ENCODE measurements around the gene CSPG4.
"Not testable (repeated sequence)": the region's sequence is repeated elsewhere in the genome, so short reads cannot be mapped to it uniquely, and the experiment has no call there.

Gene CSPG4

GRCh38 chr15:75703440-75704262 is 9.0 kb downstream of the CSPG4 start:
- H3K4me3 ChIP-seq (ENCODE audit: low read length in 2 of 2); H3K4me1 ChIP-seq (ENCODE audit: control insufficient read depth in 2 of 2, insufficient read depth in 2 of 2, low read length in 2 of 2); H3K27me3 ChIP-seq (ENCODE audit: control insufficient read depth in 2 of 2, insufficient read depth in 2 of 2, low read length in 2 of 2); H3K36me3 ChIP-seq (ENCODE audit: control insufficient read depth in 2 of 2, insufficient read depth in 2 of 2, low read length in 2 of 2); H3K9me3 ChIP-seq (ENCODE audit: control insufficient read depth in 2 of 2, low read length in 2 of 2); H3K9ac ChIP-seq (ENCODE audit: low read depth in 1 of 2, low read length in 2 of 2): not testable (repeated sequence)
- peak overlapping the region; percentile 13 to 16 for H3K27ac ChIP-seq (ENCODE audit: low read depth in 2 of 2, low read length in 2 of 2)

- no peak overlapping the region for H3K9ac ChIP-seq (ENCODE audit: low read depth in 1 of 2, low read length in 2 of 2)
- H3K4me1 ChIP-seq (ENCODE audit: control insufficient read depth in 2 of 2, insufficient read depth in 2 of 2, low read length in 2 of 2): peaks cover 6 to 9% of the 10 kb centered on the region in 2 donors
- H3K27ac ChIP-seq (ENCODE audit: low read depth in 2 of 2, low read length in 2 of 2): peak overlapping the region in 1 of 2 donors; percentile 16
- no peak overlapping the region for H3K4me3 ChIP-seq (ENCODE audit: low read length in 2 of 2)
- no peaks in the 10 kb centered on the region for H3K27me3 ChIP-seq (ENCODE audit: control insufficient read depth in 2 of 2, insufficient read depth in 2 of 2, low read length in 2 of 2)
- no peaks in the 10 kb centered on the region for H3K36me3 ChIP-seq (ENCODE audit: control insufficient read depth in 2 of 2, insufficient read depth in 2 of 2, low read length in 2 of 2)
- no peaks in the 10 kb centered on the region for H3K9me3 ChIP-seq (ENCODE audit: control insufficient read depth in 2 of 2, low read length in 2 of 2)
Measured at GRCh38 chr15:75702436-75702835, 10.2 kb downstream of the CSPG4 start.

- H3K4me1 ChIP-seq (ENCODE audit: control insufficient read depth in 2 of 2, insufficient read depth in 2 of 2, low read length in 2 of 2); H3K27me3 ChIP-seq (ENCODE audit: control insufficient read depth in 2 of 2, insufficient read depth in 2 of 2, low read length in 2 of 2); H3K36me3 ChIP-seq (ENCODE audit: control insufficient read depth in 2 of 2, insufficient read depth in 2 of 2, low read length in 2 of 2); H3K9ac ChIP-seq (ENCODE audit: low read depth in 1 of 2, low read length in 2 of 2); H3K4me3 ChIP-seq (ENCODE audit: low read length in 2 of 2); H3K9me3 ChIP-seq (ENCODE audit: control insufficient read depth in 2 of 2, low read length in 2 of 2): not testable (repeated sequence)
- peak overlapping the region; percentile 42 to 56 for H3K27ac ChIP-seq (ENCODE audit: low read depth in 2 of 2, low read length in 2 of 2)
Measured at GRCh38 chr15:75701071-75702003, 11.3 kb downstream of the CSPG4 start.

- peak overlapping the region; percentile 47 to 56 for H3K27ac ChIP-seq (ENCODE audit: low read depth in 2 of 2, low read length in 2 of 2)
- H3K36me3 ChIP-seq (ENCODE audit: control insufficient read depth in 2 of 2, insufficient read depth in 2 of 2, low read length in 2 of 2); H3K9me3 ChIP-seq (ENCODE audit: control insufficient read depth in 2 of 2, low read length in 2 of 2); H3K9ac ChIP-seq (ENCODE audit: low read depth in 1 of 2, low read length in 2 of 2); H3K4me3 ChIP-seq (ENCODE audit: low read length in 2 of 2); H3K4me1 ChIP-seq (ENCODE audit: control insufficient read depth in 2 of 2, insufficient read depth in 2 of 2, low read length in 2 of 2); H3K27me3 ChIP-seq (ENCODE audit: control insufficient read depth in 2 of 2, insufficient read depth in 2 of 2, low read length in 2 of 2): not testable (repeated sequence)
Measured at GRCh38 chr15:75699961-75700874, 12.4 kb downstream of the CSPG4 start.

GRCh38 chr15:75699517-75699916 is 13.1 kb downstream of the CSPG4 start:
- H3K27ac ChIP-seq (ENCODE audit: low read depth in 2 of 2, low read length in 2 of 2): peak overlapping the region in 1 of 2 donors; percentile 47

GRCh38 chr15:75697974-75698747 is 14.5 kb downstream of the CSPG4 start:
- not testable (repeated sequence) for H3K4me3 ChIP-seq (ENCODE audit: low read length in 2 of 2); H3K36me3 ChIP-seq (ENCODE audit: control insufficient read depth in 2 of 2, insufficient read depth in 2 of 2, low read length in 2 of 2); H3K27me3 ChIP-seq (ENCODE audit: control insufficient read depth in 2 of 2, insufficient read depth in 2 of 2, low read length in 2 of 2); H3K9ac ChIP-seq (ENCODE audit: low read depth in 1 of 2, low read length in 2 of 2); H3K9me3 ChIP-seq (ENCODE audit: control insufficient read depth in 2 of 2, low read length in 2 of 2)
- Histone ChIP-seq H3K27ac (ENCODE audit: low read depth in 2 of 2, low read length in 2 of 2) (peak overlapping the region; percentile 22 to 68), H3K4me1 (ENCODE audit: control insufficient read depth in 2 of 2, insufficient read depth in 2 of 2, low read length in 2 of 2) (peaks cover 14 to 19% of the 10 kb centered on the region in 2 donors)

More at GRCh38 chr15:75699517-75699916, 13.1 kb downstream of the CSPG4 start:
- H3K27me3 ChIP-seq (ENCODE audit: control insufficient read depth in 2 of 2, insufficient read depth in 2 of 2, low read length in 2 of 2); H3K4me3 ChIP-seq (ENCODE audit: low read length in 2 of 2); H3K4me1 ChIP-seq (ENCODE audit: control insufficient read depth in 2 of 2, insufficient read depth in 2 of 2, low read length in 2 of 2); H3K36me3 ChIP-seq (ENCODE audit: control insufficient read depth in 2 of 2, insufficient read depth in 2 of 2, low read length in 2 of 2); H3K9me3 ChIP-seq (ENCODE audit: control insufficient read depth in 2 of 2, low read length in 2 of 2); H3K9ac ChIP-seq (ENCODE audit: low read depth in 1 of 2, low read length in 2 of 2): not testable (repeated sequence)

GRCh38 chr15:75697523-75697922 is 15.1 kb downstream of the CSPG4 start:
- no peaks in the 10 kb centered on the region for H3K27me3 ChIP-seq (ENCODE audit: control insufficient read depth in 2 of 2, insufficient read depth in 2 of 2, low read length in 2 of 2)
- no peaks in the 10 kb centered on the region for H3K9me3 ChIP-seq (ENCODE audit: control insufficient read depth in 2 of 2, low read length in 2 of 2)
- H3K9ac ChIP-seq (ENCODE audit: low read depth in 1 of 2, low read length in 2 of 2): no peak overlapping the region
- no peaks in the 10 kb centered on the region for H3K36me3 ChIP-seq (ENCODE audit: control insufficient read depth in 2 of 2, insufficient read depth in 2 of 2, low read length in 2 of 2)
- peaks cover 14 to 19% of the 10 kb centered on the region in 2 donors for H3K4me1 ChIP-seq (ENCODE audit: control insufficient read depth in 2 of 2, insufficient read depth in 2 of 2, low read length in 2 of 2)
- H3K4me3 ChIP-seq (ENCODE audit: low read length in 2 of 2): no peak overlapping the region
- H3K27ac ChIP-seq (ENCODE audit: low read depth in 2 of 2, low read length in 2 of 2): peak overlapping the region; percentile 36 to 68

GRCh38 chr15:75696854-75697259 is 15.8 kb downstream of the CSPG4 start:
- Histone ChIP-seq H3K27ac (ENCODE audit: low read depth in 2 of 2, low read length in 2 of 2) (peak overlapping the region; percentile 36 to 68), H3K36me3 (ENCODE audit: control insufficient read depth in 2 of 2, insufficient read depth in 2 of 2, low read length in 2 of 2) (no peaks in the 10 kb centered on the region), H3K27me3 (ENCODE audit: control insufficient read depth in 2 of 2, insufficient read depth in 2 of 2, low read length in 2 of 2) (no peaks in the 10 kb centered on the region), H3K9ac (ENCODE audit: low read depth in 1 of 2, low read length in 2 of 2) (no peak overlapping the region), H3K4me3 (ENCODE audit: low read length in 2 of 2) (no peak overlapping the region), H3K9me3 (ENCODE audit: control insufficient read depth in 2 of 2, low read length in 2 of 2) (no peaks in the 10 kb centered on the region), H3K4me1 (ENCODE audit: control insufficient read depth in 2 of 2, insufficient read depth in 2 of 2, low read length in 2 of 2) (peaks cover 14 to 19% of the 10 kb centered on the region in 2 donors)

- Histone ChIP-seq H3K27me3 (ENCODE audit: control insufficient read depth in 2 of 2, insufficient read depth in 2 of 2, low read length in 2 of 2) (no peaks in the 10 kb centered on the region), H3K27ac (ENCODE audit: low read depth in 2 of 2, low read length in 2 of 2) (peak overlapping the region; percentile 51 to 68), H3K36me3 (ENCODE audit: control insufficient read depth in 2 of 2, insufficient read depth in 2 of 2, low read length in 2 of 2) (no peaks in the 10 kb centered on the region), H3K9ac (ENCODE audit: low read depth in 1 of 2, low read length in 2 of 2) (no peak overlapping the region), H3K4me3 (ENCODE audit: low read length in 2 of 2) (no peak overlapping the region), H3K4me1 (ENCODE audit: control insufficient read depth in 2 of 2, insufficient read depth in 2 of 2, low read length in 2 of 2) (peaks cover 14 to 19% of the 10 kb centered on the region in 2 donors), H3K9me3 (ENCODE audit: control insufficient read depth in 2 of 2, low read length in 2 of 2) (no peaks in the 10 kb centered on the region)
Measured at GRCh38 chr15:75696311-75696720, 16.3 kb downstream of the CSPG4 start.
